ENCODE measurements around the gene VAMP8.

The VAMP8 gene

GRCh38 chr2:85605406-85606115 lies 28.2 kb downstream of the VAMP8 start:
- TF ChIP-seq POLR2AphosphoS5 (IDR thresholded peaks at IDR 0.05; ENCODE audit: low read depth, low read length) (no peak; the same call in 1 of the 2 replicates), REST (IDR thresholded peaks at IDR 0.05; ENCODE audit: insufficient read depth in 1 of 2, low read depth in 2 of 2, low read length in 2 of 2) (no peak), TAF1 (IDR thresholded peaks at IDR 0.05; ENCODE audit: borderline replicate concordance, insufficient read depth, low read length) (no peak), SIN3A (IDR thresholded peaks at IDR 0.05; ENCODE audit: borderline replicate concordance, insufficient read depth, low read length) (no peak), FOXP2 (optimal IDR thresholded peaks at IDR 0.05; ENCODE audit: borderline replicate concordance, extremely low read depth, extremely low read length, insufficient read depth) (no peak)

GRCh38 chr2:85606116-85606455 lies 28.7 kb downstream of the VAMP8 start:
- TF ChIP-seq REST (IDR thresholded peaks at IDR 0.05; ENCODE audit: insufficient read depth in 1 of 2, low read depth in 2 of 2, low read length in 2 of 2) = no peak
- TF ChIP-seq TAF1 (IDR thresholded peaks at IDR 0.05; ENCODE audit: borderline replicate concordance, insufficient read depth, low read length) = no peak
- no peak for TF ChIP-seq POLR2AphosphoS5 (IDR thresholded peaks at IDR 0.05; ENCODE audit: low read depth, low read length)
- no peak for TF ChIP-seq FOXP2 (optimal IDR thresholded peaks at IDR 0.05; ENCODE audit: borderline replicate concordance, extremely low read depth, extremely low read length, insufficient read depth)
- no peak for TF ChIP-seq SIN3A (IDR thresholded peaks at IDR 0.05; ENCODE audit: borderline replicate concordance, insufficient read depth, low read length)

DNA sequence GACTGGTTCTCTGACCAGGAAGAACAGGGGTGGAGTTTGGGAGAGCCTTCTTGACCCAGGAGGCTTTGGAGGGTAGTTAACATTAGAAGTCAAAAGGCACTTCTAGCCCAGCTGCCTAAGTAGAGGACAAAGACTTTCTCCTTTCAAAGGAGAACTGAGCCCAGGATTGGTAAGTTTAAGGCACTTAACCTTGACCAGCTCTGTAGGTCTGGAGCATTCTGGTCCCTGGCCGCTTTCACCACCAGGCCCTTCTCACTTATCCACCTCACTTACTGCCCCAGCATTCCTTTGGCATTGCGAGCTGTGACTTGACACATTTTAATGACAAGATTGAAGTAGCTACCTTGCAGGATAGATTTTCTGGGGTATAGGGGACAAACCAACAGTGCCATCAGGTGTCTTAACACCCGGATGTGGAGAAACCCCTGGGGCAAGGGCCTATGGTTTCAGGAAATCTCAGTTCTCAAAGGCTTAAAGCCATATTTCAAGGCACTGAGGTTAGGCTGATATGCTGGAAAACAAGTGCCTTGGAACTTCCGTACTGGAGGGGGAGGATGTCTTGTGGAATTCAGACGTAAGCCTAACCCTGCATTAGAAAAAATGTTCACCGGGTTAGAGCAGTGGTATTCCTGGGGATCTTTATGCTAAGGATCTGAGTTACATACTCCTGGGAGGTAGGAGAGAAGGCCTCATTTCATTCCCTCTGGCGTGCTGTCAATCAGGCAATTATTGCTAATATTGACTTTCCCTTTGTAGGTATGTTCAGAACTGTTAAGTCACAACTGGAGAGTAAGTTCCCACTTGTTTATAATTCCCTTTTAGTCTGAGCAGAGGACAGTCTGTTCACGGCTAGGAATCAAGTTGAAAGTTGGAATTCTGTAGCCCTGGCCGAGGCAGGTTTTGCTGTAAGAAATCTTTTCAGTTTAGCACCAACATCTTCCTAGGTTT lies 30.2 kb downstream of the VAMP8 start:
- no peak for TF ChIP-seq TAF1 (IDR thresholded peaks at IDR 0.05; ENCODE audit: borderline replicate concordance, insufficient read depth, low read length)
- TF ChIP-seq REST (IDR thresholded peaks at IDR 0.05; ENCODE audit: insufficient read depth in 1 of 2, low read depth in 2 of 2, low read length in 2 of 2) = no peak
- TF ChIP-seq POLR2AphosphoS5 (IDR thresholded peaks at IDR 0.05; ENCODE audit: low read depth, low read length) = no peak
- TF ChIP-seq SIN3A (IDR thresholded peaks at IDR 0.05; ENCODE audit: borderline replicate concordance, insufficient read depth, low read length) = no peak
- TF ChIP-seq FOXP2 (optimal IDR thresholded peaks at IDR 0.05; ENCODE audit: borderline replicate concordance, extremely low read depth, extremely low read length, insufficient read depth) = no peak

DNA sequence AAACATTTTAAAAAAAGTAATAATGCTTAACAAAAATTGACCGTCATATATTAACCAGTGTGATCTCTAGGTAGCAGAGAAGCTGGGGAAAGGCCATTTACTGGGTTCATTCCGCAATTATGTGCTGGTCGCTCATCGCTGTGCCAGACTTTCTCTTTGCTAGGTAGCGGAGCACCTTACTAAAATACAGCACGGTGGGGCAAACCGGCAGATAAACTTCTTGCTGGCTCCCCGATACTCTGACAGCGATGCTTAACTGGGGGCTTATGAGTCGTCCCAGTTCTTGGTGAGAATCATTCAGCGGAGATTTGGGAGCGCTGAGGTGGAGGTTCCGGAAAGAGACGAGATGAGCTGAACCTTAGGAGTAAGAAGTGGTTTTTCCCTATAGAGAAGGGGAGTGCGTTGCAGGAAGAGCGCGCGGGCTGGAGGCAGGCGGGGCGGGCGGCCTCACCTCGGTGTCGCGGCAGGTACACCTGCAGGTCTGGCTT lies 33.9 kb downstream of the VAMP8 start:
- no peak for TF ChIP-seq POLR2AphosphoS5 (IDR thresholded peaks at IDR 0.05; ENCODE audit: low read depth, low read length)
- no peak for TF ChIP-seq REST (IDR thresholded peaks at IDR 0.05; ENCODE audit: insufficient read depth in 1 of 2, low read depth in 2 of 2, low read length in 2 of 2)
- no peak for TF ChIP-seq TAF1 (IDR thresholded peaks at IDR 0.05; ENCODE audit: borderline replicate concordance, insufficient read depth, low read length)
- TF ChIP-seq FOXP2 (optimal IDR thresholded peaks at IDR 0.05; ENCODE audit: borderline replicate concordance, extremely low read depth, extremely low read length, insufficient read depth) = no peak
- no peak for TF ChIP-seq SIN3A (IDR thresholded peaks at IDR 0.05; ENCODE audit: borderline replicate concordance, insufficient read depth, low read length)

Measured in PFSK-1 (cell line).